Loucy (cell line): ENCODE results near the gene MICA.
"Not testable (repeated sequence)": the region's sequence is repeated elsewhere in the genome, so short reads cannot be mapped to it uniquely, and the experiment has no call there.

Source experiments
- H2AFZ ChIP-seq: fragments of 200-600 bp; sonication (generic); 2 replicates; pipeline ENCODE4 v1.6.0; 2016; ENCODE audit warnings: antibody characterized with exemption, mild to moderate bottlenecking, low read length, moderate library complexity
- H3F3A ChIP-seq: fragments of 200-600 bp; 2 replicates; pipeline ENCODE4 v1.6.0; 2016; ENCODE audit warnings: antibody characterized with exemption, low read depth, mild to moderate bottlenecking
- H3K27me3 ChIP-seq: fragments of 200-600 bp; sonication (generic); 2 replicates; pipeline ENCODE4 v1.6.1; 2014; ENCODE audit warnings: low read length, mild to moderate bottlenecking; ENCODE audit not compliant: insufficient read depth, poor library complexity, severe bottlenecking
- H3K36me3 ChIP-seq: fragments of 200-600 bp; sonication (generic); 2 replicates; pipeline ENCODE4 v1.6.1; 2016; ENCODE audit warnings: low read length; ENCODE audit not compliant: insufficient read depth
- H3K4me1 ChIP-seq: fragments of 200-600 bp; sonication (generic); 2 replicates; pipeline ENCODE4 v1.5.1; 2014; ENCODE audit warnings: low read length, mild to moderate bottlenecking; ENCODE audit not compliant: insufficient read depth, poor library complexity, severe bottlenecking
- H3K4me2 ChIP-seq: fragments of 200-600 bp; sonication (generic); 2 replicates; pipeline ENCODE4 v1.6.0; 2014; ENCODE audit warnings: antibody characterized with exemption, low read length, low read depth, mild to moderate bottlenecking; ENCODE audit not compliant: poor library complexity, severe bottlenecking
- H3K4me3 ChIP-seq: fragments of 200-600 bp; sonication (generic); 2 replicates; pipeline ENCODE4 v1.5.1; 2014; ENCODE audit warnings: low read length, mild to moderate bottlenecking, mixed read lengths; ENCODE audit not compliant: poor library complexity, severe bottlenecking
- H3K79me2 ChIP-seq: fragments of 200-600 bp; sonication (generic); 2 replicates; pipeline ENCODE4 v1.6.1; 2014; ENCODE audit warnings: low read length; ENCODE audit not compliant: insufficient read depth
- H3K9ac ChIP-seq: fragments of 200-600 bp; sonication (generic); 2 replicates; pipeline ENCODE4 v1.6.0; 2014; ENCODE audit warnings: mild to moderate bottlenecking, low read depth, low read length, moderate library complexity; ENCODE audit not compliant: poor library complexity, severe bottlenecking
- H3K9me2 ChIP-seq: fragments of 200-600 bp; sonication (generic); replicated peaks from 2 replicates; pipeline ENCODE4 v1.6.1; 2016; ENCODE audit warnings: low read depth, low read length, mixed read lengths
- H3K9me3 ChIP-seq: fragments of 200-600 bp; sonication (generic); 2 replicates; pipeline ENCODE4 v1.6.1; 2014; ENCODE audit warnings: mild to moderate bottlenecking, antibody characterized with exemption, low read length, low read depth; ENCODE audit not compliant: insufficient read depth
- H4K20me1 ChIP-seq: fragments of 200-600 bp; sonication (generic); 2 replicates; pipeline ENCODE4 v1.6.0; 2014; ENCODE audit warnings: antibody characterized with exemption, low read length, mild to moderate bottlenecking; ENCODE audit not compliant: insufficient read depth, poor library complexity, severe bottlenecking
- EZH2phosphoT487 ChIP-seq: fragments of 200-600 bp; IDR thresholded peaks from 2 replicates; pipeline ENCODE4 v1.6.1; 2018; ENCODE audit warnings: antibody characterized with exemption, mild to moderate bottlenecking, moderate library complexity, borderline replicate concordance
- TF ChIP-seq, protein P1 (sequence below): fragments of 200-600 bp; sonication (generic); conservative IDR thresholded peaks from 2 replicates; pipeline ENCODE4 v1.5.1; 2014; ENCODE audit warnings: mild to moderate bottlenecking, antibody characterized with exemption, low read length

MICA gene

DNA sequence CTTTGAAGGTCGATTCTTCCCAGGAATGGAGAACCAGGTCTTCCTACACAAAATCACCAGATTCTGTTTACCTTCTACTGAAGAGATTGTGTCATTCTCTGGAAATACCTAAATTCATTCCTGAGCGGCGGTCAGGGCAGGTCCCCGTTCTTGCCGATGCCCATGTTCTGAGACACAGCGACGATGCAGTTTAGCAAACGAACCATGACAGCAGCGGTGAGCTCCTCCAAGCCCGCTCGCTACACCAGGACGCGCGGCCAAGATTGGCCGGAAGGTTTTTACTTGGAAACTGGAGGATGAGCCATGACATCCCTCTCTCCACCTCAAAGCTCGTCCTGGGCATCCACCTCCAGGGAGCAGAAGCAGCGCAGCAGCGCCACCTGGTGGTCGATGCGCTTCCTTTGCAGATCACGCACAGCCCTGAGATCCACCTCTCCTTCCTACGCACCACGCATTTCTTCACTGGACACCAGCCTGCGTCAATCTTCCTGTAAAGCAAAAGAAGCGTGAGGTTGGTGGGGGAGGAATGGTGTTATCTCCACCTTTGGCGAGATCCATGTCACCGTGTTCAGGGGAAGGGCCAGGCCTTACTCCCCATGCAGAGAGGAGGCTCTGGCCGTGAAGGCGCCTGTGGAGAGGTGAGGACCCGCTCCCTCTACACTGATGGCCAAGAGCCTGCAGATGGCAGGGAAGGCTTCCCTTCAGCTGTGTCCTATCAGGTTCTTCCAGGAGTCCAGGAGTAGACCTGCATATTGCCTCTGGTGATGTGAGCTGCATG, 36.5 kb upstream of the MICA start:
- Histone ChIP-seq H3K9ac (peak overlapping the region; percentile 7), H3K27me3 (peaks cover 3% of the 10 kb centered on the region), H3K36me3 (no peaks in the 10 kb centered on the region), H3K4me3 (peak overlapping the region; percentile 59), H4K20me1 (no peaks in the 10 kb centered on the region), H3K4me2 (peak overlapping the region; percentile 70), H2AFZ (peak overlapping the region; percentile 93), H3K9me3 (0 out of 2 replicates have a peak, but pooled peaks cover under 1% of the 10 kb centered on the region), H3F3A (no peaks in the 10 kb centered on the region), H3K79me2 (no peaks in the 10 kb centered on the region), H3K4me1 (peaks cover 9% of the 10 kb centered on the region), H3K9me2 (no peaks in the 10 kb centered on the region)
- TF ChIP-seq, protein P1, sequence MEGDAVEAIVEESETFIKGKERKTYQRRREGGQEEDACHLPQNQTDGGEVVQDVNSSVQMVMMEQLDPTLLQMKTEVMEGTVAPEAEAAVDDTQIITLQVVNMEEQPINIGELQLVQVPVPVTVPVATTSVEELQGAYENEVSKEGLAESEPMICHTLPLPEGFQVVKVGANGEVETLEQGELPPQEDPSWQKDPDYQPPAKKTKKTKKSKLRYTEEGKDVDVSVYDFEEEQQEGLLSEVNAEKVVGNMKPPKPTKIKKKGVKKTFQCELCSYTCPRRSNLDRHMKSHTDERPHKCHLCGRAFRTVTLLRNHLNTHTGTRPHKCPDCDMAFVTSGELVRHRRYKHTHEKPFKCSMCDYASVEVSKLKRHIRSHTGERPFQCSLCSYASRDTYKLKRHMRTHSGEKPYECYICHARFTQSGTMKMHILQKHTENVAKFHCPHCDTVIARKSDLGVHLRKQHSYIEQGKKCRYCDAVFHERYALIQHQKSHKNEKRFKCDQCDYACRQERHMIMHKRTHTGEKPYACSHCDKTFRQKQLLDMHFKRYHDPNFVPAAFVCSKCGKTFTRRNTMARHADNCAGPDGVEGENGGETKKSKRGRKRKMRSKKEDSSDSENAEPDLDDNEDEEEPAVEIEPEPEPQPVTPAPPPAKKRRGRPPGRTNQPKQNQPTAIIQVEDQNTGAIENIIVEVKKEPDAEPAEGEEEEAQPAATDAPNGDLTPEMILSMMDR: peak; percentile 96
- TF ChIP-seq EZH2phosphoT487: no peak

DNA sequence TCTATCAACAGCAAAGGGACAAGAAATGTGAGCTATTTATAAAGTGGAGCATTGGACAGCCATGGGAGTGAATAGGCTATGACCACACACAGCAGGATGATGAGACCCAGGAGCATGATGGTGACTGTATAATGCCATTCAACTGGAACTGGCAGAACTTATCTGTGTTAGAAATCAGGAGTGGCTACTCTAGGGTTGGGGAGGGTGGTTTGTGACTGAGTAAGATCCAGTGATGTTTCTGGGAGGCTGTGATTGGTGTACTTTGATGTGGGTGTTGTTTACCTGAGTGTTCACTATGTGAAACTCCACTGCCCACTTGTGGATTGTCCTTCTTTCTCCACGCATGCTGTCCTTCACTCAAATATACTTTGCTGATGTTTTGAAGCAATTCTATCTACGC, 34.9 kb upstream of the MICA start:
- 0 out of 2 replicates have a peak, but pooled peaks cover 3% of the 10 kb centered on the region for H3K9me3 ChIP-seq
- H3K4me1 ChIP-seq: peaks cover 9% of the 10 kb centered on the region
- peaks cover 6% of the 10 kb centered on the region for H3K27me3 ChIP-seq
- no peaks in the 10 kb centered on the region for H3K36me3 ChIP-seq
- H3K79me2 ChIP-seq: no peaks in the 10 kb centered on the region
- H3K9me2 ChIP-seq: no peaks in the 10 kb centered on the region
- H3F3A ChIP-seq: no peaks in the 10 kb centered on the region
- no peak overlapping the region for H3K9ac ChIP-seq
- no peaks in the 10 kb centered on the region for H4K20me1 ChIP-seq
- no peak overlapping the region for H3K4me3 ChIP-seq
- no peak for TF ChIP-seq EZH2phosphoT487
- TF ChIP-seq, protein P1: peak; percentile 24
- no peak overlapping the region for H3K4me2 ChIP-seq
- H2AFZ ChIP-seq: no peak overlapping the region

DNA sequence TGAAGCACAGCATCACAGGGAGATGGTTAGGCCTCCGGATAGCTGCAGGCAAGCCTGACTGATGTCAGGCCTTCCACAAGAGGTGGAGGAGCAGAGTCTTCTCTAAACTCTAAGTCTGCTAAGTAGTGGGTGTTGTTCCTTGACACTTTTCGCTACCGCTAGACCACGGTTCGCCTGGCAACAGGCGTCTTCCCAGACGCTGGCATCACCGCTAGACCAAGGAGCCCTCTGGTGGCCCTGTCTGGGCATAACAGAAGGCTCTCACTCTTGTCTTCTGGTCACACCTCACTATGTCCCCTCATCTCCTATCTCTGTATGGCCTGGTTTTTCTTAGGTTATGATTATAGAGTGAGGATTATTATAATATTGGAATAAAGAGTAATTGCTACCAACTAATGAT, 29.3 kb upstream of the MICA start:
- H3K9me2 ChIP-seq, H3K9ac ChIP-seq, H3K27me3 ChIP-seq, H3K36me3 ChIP-seq, H3K4me3 ChIP-seq, H3K4me1 ChIP-seq, H2AFZ ChIP-seq, H4K20me1 ChIP-seq, H3K9me3 ChIP-seq, H3F3A ChIP-seq, H3K79me2 ChIP-seq, H3K4me2 ChIP-seq: not testable (repeated sequence)
- TF ChIP-seq, protein P1: peak; percentile 41
